ENCODE measurements around the gene ZNF133.
A peak's percentile ranks its signal among the peaks of the same experiment; 100 is the strongest.
"Not testable (repeated sequence)": the region's sequence is repeated elsewhere in the genome, so short reads cannot be mapped to it uniquely, and the experiment has no call there.

The ZNF133 gene

GRCh38 chr20:18284805-18285533, 3.4 kb upstream of the ZNF133 start:
- no peak for DNase-seq (ENCODE audit: low spot score)

GRCh38 chr20:18287546-18287914, 797 bp upstream of the ZNF133 start:
- peak; percentile 34 for DNase-seq (ENCODE audit: low spot score)

GRCh38 chr20:18288749-18289267, 481 bp downstream of the ZNF133 start:
- DNase-seq (ENCODE audit: low spot score), result peak; percentile 29

DNA sequence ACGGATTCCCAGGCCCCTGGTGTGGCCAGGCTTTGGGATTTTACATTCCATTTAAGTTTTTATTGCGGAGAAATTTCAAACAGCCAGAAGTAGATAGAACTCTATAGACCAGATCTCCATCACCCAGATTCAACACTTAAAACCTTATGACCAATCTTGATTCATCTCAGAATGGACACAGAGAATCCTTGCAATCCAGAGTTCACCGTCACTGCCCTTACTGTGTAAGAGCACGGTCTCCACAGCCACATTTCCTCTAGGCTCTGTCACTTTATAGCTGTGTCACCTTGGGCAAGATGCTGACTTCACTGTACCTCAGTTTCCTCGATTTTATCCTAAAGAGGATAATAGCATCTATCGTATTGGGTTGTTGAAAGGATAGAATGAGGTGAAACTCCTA, 979 bp downstream of the ZNF133 start:
- DNase-seq (ENCODE audit: low spot score), result no peak

GRCh38 chr20:18299364-18299763, 11.0 kb downstream of the ZNF133 start:
- DNase-seq (ENCODE audit: low spot score), result no peak

DNA sequence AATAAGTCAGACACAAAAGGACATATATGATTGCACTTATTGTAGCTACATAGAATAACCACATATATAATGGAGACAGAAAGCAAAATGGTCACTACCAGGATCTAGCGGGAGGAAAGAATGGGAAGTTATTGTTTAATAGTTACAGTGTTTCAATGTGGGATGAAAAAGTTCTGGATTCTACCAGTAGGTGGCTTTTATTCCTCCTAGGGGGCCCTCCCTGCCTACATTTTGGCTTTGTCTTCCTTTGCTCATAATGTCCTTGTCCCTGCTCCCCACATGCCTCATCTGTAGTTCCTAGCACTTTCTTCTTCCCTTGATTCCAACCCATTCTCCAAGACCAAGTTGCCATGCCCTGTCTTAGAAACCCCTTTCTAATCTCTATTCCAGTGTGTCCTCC, 16.3 kb downstream of the ZNF133 start:
- DNase-seq (ENCODE audit: low spot score), result no peak

GRCh38 chr20:18307301-18307700, 19.0 kb downstream of the ZNF133 start:
- no peak for DNase-seq (ENCODE audit: low spot score)

DNA sequence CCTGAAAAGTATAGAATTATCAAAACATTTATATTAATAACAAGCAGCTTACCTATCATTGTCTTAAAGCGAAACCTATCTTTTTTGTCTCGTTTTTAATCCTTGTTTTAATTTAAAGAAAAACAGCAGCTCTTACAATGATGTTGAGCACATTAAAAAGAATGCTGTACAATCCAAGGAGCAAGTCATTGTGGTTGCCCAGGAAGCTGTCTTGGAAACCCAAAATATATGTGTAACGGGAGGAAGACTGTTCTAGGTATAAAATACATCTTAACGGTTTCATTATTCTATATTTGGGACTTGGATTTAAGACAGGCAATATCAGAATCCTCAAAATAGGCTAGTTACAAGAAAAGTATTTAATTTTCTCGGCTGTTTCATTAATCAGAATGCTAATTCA, 21.7 kb downstream of the ZNF133 start:
- no peak for DNase-seq (ENCODE audit: low spot score)

- no peak for DNase-seq (ENCODE audit: low spot score)
Observed at GRCh38 chr20:18310592-18310991, 22.3 kb downstream of the ZNF133 start.

DNA sequence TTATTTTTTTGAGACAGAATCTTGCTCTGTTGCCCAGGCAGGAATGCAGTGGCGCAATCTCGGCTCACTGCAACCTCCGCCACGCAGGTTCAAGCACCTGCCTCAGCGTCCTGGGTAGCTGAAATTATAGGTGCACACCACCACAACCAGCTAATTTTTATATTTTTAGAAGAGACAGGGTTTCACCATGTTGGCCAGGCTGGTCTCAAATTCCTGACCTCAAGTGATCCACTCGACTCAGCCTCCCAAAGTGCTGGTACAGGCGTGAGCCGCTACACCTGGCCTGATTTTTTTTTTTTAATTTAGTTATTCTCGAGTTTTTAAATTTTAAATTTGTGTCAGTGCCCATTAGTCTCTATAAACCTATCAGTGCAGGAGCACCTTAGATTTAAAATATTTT, 24.4 kb downstream of the ZNF133 start:
- no peak for DNase-seq (ENCODE audit: low spot score)

DNA sequence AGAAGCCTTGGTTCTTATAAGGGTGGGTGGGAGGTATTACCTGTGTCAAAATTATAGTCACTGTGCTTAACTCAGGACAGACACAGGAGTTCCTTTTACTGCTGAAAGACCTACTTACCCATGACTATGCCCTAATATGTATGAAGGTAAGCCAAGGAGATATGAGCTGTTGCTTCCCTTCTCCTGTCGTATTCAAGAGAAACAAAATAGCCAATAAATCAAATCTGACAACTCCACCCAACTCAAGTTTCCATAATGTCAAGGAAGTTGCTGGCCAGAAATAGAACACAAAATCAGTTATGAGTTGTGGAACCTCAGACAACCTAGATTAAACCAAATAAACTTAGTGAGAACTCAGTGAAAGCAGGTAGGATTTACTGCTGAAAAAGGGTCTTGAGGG, 25.1 kb downstream of the ZNF133 start:
- no peak for DNase-seq (ENCODE audit: low spot score)

DNA sequence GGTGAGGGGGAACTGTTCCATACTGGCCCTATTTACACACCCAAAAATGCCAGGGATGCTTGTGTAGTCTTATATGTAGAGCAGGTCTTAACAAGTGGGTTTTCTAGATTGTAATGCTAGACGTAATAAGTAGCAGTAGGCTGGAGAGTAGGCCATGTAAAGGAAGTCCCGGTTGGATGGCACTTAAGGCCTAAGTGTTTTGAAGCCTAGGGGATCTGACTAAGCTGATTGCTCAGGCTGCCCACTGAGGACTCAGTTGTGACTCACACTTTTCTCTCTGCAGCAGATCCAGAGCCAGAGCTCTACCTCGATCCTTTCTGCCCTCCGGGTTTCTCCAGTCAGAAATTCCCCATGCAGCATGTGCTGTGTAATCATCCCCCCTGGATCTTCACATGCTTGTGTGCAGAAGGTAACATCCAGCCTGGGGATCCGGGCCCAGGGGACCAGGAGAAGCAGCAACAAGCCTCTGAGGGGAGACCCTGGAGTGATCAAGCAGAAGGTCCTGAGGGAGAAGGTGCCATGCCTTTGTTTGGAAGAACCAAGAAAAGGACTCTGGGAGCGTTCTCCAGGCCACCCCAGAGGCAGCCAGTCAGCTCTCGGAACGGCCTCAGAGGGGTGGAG, 26.6 kb downstream of the ZNF133 start:
- DNase-seq (ENCODE audit: low spot score), result peak; percentile 75

- no peak for DNase-seq (ENCODE audit: low spot score)
Observed at GRCh38 chr20:18316166-18316565, 27.8 kb downstream of the ZNF133 start.

DNA sequence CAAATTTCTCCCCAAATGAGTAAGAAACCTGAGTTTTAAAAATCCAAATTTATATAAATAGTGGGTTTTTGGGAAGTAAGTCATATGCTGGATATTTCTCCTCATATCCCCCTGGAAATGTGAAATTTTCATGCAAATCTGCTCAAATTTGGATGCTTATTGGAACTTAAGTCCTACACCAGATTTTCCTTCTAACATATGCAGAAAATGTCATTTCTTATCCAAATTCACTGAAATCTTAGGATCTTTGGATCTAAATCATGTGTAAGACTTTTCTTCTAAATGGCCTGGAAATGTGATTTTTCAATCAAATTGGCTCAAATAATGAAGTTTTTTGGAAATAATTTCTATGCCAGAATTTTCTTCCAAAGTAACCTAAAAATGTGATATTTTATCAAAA, 33.0 kb downstream of the ZNF133 start:
- no peak for DNase-seq (ENCODE audit: low spot score)

DNA sequence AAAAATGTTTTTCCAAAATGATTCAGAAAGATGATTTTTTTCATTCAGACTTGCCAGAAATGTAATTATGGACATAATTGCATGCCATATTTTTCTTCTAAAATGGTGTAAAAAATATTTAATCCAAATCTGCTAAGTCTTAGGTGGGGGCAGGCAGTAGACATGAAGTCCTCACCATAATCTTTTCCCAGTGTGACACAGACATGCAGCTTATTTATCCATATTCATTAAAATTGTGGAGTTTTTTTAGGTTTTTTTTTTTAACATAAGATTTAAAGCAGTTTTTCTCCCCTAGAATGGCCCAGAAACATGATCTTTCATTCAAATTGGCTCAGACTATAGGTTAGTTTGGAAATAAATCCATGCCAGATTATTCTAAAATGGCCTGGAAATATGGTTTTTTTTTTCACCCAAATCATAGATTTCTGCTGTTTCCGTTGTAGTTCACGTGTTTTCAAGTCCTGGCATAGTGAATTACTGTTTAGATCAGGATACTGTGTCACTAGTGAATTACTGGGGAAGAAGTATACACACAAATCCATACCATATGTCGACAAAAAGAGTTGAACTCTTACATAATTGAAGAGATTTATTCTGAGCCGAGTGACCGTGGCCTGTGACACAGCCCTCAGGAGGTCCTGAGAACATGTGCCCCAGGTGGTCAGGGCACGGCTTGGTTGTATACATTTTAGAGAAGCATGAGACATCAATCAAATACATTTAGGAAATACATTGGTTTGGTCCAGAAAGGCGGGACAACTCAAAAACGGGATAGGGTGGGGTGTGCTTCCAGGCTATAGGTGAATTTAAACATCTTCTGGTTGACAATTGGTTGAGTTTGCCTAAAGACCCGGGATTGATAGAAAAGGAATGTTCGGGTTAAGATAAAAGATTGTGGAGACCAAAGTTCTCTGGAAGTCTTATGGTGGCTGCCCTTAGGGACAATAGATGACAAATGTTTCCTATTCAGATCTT, 33.9 kb downstream of the ZNF133 start:
- DNase-seq (ENCODE audit: low spot score), result no peak

- no peak for DNase-seq (ENCODE audit: low spot score)
Observed at GRCh38 chr20:18323705-18324104, 35.4 kb downstream of the ZNF133 start.

- no peak for DNase-seq (ENCODE audit: low spot score)
Observed at GRCh38 chr20:18324596-18325089, 36.3 kb downstream of the ZNF133 start.

DNA sequence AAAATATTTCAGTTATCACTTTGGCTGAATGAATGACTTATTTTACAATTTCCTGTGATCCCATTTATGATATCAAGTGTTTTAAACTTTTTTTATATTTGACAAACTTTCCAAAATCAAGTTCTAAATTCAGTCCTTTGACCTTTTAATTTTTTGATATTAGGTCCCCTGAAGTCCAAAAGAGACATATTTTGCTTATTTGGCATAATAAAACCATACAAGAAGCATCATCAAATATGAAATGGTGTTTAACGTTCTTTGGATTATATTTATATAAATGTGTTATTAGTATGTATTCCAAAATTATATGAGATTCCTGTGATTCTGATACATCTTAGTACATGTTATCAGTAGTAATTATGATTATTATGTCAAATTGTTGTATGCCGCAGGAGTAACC, 38.7 kb downstream of the ZNF133 start:
- no peak for DNase-seq (ENCODE audit: low spot score)

DNA sequence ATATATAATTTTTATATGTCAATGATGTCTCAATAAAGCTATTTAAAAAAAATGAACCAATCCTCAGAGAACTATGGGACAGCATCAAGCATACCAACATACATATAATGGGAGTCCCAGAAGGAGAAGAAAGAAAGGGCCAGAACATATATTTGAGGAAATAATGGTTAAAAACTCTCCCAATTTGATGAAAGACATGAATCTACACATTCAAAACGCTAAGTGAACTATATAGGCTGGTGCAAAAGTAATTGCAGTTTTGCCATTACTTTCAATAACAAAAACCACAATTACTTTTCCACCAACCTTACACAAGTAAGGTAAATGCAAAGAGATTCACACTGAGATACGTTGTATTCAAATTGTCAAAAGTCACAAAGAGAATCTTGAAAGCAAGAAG, 43.4 kb downstream of the ZNF133 start:
- no peak for DNase-seq (ENCODE audit: low spot score)

DNA sequence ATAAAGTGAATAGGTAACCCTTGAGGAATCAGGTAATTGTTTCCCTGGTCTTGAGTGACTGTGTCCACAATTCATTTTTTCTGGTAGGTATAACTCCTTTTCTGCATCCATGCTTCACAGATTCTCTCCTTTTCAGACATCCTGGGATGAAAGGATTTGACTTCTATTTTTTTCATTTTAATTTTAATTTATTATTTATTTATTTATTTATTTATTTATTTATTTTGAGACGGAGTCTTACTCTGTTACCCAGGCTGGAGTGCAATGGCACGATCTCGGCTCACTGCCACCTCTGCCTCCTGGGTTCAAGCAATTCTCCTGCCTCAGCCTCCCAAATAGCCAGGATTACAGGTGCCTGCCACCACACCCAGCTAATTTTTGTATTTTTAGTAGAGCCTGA, 61.4 kb downstream of the ZNF133 start:
- DNase-seq (ENCODE audit: low spot score), result not testable (repeated sequence)

- no peak for DNase-seq (ENCODE audit: low spot score)
Observed at GRCh38 chr20:18359854-18360253, 71.5 kb downstream of the ZNF133 start.

GRCh38 chr20:18360635-18361034, 72.3 kb downstream of the ZNF133 start:
- no peak for DNase-seq (ENCODE audit: low spot score)

Data from AG20443 (cell line).